Measurements from ENCODE around the gene PROK2.

The PROK2 gene

DNA sequence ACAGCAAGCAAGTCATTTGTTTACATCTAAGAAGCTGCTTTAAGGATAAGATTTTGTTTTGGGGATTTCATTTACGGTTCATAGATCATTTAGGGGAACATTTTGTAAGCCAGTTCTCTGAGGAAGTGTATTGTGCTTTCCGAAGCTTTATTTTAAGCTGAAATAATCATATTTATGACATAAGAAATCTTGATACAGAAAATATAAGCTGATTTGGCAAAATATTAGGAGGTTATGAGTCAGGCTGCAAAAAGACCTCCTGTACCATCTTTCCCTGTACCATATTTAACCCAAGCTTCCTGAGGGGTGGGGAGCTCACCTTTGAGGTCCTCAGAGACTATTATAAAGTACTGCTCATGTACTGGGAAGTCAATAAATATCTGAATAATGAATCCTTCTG, 51.6 kb downstream of the PROK2 start:
- TF ChIP-seq, protein P1, sequence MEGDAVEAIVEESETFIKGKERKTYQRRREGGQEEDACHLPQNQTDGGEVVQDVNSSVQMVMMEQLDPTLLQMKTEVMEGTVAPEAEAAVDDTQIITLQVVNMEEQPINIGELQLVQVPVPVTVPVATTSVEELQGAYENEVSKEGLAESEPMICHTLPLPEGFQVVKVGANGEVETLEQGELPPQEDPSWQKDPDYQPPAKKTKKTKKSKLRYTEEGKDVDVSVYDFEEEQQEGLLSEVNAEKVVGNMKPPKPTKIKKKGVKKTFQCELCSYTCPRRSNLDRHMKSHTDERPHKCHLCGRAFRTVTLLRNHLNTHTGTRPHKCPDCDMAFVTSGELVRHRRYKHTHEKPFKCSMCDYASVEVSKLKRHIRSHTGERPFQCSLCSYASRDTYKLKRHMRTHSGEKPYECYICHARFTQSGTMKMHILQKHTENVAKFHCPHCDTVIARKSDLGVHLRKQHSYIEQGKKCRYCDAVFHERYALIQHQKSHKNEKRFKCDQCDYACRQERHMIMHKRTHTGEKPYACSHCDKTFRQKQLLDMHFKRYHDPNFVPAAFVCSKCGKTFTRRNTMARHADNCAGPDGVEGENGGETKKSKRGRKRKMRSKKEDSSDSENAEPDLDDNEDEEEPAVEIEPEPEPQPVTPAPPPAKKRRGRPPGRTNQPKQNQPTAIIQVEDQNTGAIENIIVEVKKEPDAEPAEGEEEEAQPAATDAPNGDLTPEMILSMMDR (IDR thresholded peaks at IDR 0.05; ENCODE audit: control insufficient read depth, insufficient read depth, low read depth, low read length, missing control alignments): no peak

DNA sequence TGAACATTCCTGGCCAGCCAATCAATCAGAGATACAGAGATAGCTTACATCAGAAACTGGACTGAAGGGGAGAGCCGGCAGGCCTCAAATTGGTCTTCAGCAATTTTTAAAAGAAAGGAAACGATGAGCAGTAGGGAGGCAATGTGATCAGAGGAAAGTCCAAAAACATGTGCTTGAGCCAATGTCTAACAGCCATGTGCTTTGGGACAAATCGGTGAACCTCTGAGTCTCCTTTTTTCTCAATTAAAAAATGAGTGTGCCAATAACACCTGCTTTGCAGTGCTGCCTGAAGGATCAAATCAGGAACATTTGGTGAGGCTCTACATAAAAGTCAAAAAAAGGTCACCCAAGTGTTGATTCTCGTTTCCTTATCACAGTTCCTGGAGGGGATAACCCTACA, 52.3 kb downstream of the PROK2 start:
- no peak overlapping the region for H3K4me3 ChIP-seq (ENCODE audit: control insufficient read depth, low read depth, low read length)
- TF ChIP-seq, protein P1 (IDR thresholded peaks at IDR 0.05; ENCODE audit: control insufficient read depth, insufficient read depth, low read depth, low read length, missing control alignments): no peak
- no peak for DNase-seq (ENCODE audit: low read depth)

More for the DNA sequence above, 51.6 kb downstream of the PROK2 start:
- no peak for DNase-seq (ENCODE audit: low read depth)
- H3K4me3 ChIP-seq (ENCODE audit: control insufficient read depth, low read depth, low read length): no peak overlapping the region

DNA sequence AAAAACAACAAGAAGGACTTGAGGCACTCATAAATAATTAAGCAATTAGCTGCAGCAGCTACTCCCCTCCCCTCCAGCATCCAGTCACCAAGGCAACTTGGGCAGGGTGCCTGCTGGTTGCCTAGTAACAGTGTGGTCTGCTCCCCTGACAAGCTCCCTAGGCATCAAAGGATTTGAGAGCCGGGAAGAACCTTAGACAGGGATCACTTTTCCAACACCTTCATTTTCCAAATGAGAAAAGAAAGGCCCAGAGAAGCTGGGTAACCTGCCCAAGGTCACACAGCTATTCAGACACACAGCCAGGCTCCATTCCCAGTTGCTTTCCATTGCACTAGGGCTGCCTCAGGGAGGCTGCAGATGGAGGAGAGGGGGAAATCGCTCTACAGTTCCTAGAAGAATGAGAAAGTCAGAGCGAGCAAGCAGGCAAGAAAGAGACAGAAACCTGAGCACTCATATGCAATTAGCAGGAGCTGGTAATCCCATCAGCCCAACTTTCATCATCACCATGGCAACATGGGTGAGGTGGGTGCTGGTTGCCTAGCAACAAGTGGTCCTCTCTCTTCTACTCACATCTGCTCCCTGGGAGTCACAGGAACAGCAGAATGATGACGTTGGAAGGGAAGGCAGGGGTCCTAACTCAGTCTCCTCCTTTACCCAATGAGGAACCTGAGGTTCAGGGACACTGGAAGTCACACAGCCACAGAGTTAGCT, 56.2 kb downstream of the PROK2 start:
- TF ChIP-seq, protein P1 (IDR thresholded peaks at IDR 0.05; ENCODE audit: control insufficient read depth, insufficient read depth, low read depth, low read length, missing control alignments): no peak
- no peak for DNase-seq (ENCODE audit: low read depth)
- H3K4me3 ChIP-seq (ENCODE audit: control insufficient read depth, low read depth, low read length): no peak overlapping the region

DNA sequence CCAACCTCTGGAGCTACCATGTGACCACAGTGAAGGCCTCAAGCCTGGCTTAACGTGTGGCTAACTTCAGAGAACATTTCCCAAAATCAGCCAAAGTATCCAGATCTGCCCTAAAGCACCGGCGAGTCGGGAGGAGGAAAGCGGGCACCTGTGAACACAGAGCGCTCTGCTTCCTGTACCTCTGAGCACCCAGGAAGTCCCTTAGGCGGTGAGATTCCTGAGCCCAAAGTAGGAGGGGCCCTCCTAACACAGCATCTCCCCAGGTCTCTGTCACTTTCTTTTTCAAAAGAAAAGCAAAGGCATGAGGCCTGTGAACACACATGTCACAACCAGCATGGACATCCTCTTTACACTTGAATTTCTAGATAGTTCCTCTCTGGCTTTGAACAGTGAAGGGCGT, 58.8 kb downstream of the PROK2 start:
- TF ChIP-seq, protein P1 (IDR thresholded peaks at IDR 0.05; ENCODE audit: control insufficient read depth, insufficient read depth, low read depth, low read length, missing control alignments): no peak
- no peak overlapping the region for H3K4me3 ChIP-seq (ENCODE audit: control insufficient read depth, low read depth, low read length)
- DNase-seq (ENCODE audit: low read depth): no peak

DNA sequence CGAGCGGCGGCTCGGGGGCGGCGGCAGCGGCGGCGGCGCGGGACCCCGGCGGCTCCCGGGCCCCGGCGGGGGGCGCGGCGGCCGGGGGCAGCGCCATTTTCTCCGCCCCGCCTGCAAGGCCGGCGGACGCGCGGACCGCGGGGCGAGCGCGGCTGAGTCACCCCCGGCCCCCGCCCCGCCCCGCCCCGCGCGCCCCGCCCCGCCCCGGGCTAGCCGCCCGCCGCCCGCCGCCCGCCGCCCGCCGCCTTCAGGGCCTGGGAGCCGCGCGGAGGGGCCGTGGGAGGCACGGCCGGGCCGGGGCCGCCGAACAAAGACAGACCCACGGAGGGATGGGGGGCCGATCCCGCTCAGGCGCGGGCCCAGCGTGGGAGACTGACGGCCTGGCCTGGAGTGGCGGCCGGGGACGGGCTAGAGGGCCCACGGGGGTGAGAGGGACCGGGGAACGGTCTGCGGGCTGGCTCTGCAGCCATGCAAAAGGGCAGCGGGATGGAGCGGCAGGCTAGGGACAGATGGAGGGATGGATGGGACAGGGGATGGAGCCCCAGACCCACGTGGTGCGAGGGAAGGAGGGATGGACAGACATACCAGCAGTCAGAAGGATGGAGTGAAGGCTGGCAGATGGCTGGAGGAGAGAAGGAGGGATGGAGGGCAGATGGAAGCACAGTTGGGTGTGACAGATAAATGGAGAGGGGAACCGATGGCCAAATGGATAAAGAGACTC, 59.5 kb downstream of the PROK2 start, which contains the start of gene EIF4E3:
Gene EIF4E3 (minus strand): TSS at position 132 of the 721 bp plus-strand sequence. CDS start 35 bp downstream, at position 97.
- TF ChIP-seq, protein P1 (IDR thresholded peaks at IDR 0.05; ENCODE audit: control insufficient read depth, insufficient read depth, low read depth, low read length, missing control alignments): no peak
- DNase-seq (ENCODE audit: low read depth): no peak
- H3K4me3 ChIP-seq (ENCODE audit: control insufficient read depth, low read depth, low read length): peak within 1 kb of the TSS; percentile 56

DNA sequence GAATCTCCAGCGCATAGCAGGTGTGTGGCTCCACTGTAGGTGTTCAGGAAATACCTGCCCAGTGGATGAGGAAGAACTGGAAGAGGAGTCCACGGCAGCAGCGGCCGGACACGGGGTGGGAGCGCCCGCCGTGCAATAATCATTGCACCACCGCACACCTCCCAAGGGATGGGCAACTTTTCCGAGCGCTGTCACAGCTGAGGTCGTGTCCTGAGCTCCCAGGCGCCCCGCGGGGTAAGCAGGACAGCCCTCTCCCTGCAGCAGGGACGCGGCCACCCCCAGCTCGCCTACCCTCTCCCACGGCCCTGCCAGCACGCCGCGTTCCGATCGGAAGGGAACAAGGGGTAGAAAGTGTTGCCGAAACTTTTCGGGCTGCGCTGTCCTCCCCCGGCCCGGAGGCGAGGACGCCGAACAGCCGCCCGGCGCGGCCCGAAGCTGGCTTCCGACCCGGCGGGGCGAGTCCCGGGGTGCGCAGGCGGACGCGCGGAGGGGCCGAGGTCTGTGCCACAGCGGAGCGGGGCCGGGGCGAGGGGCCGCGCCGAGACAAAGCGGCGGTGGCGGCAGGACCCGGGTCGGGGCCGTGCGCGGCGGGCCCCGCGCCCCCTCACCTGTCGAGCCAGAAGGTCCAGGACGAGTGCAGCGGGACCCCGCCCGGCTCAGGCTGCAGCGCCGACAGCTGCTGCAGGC, 60.2 kb downstream of the PROK2 start:
- DNase-seq (ENCODE audit: low read depth): no peak
- H3K4me3 ChIP-seq (ENCODE audit: control insufficient read depth, low read depth, low read length): peak overlapping the region; percentile 56
- TF ChIP-seq, protein P1 (IDR thresholded peaks at IDR 0.05; ENCODE audit: control insufficient read depth, insufficient read depth, low read depth, low read length, missing control alignments): no peak

Measured in AG09309 (cell line).